Testis (tissue), 3 donors: ENCODE measurements around the gene FPR1. TPM values are rescaled to one million over a fixed set of nuclear protein-coding genes. Genes with fewer than 3 reads are reported as not detected.

Source experiments
- DNase-seq: peaks from one replicate; pipeline ENCODE4 v3.0.0-alpha.2; 2019
- H3K27ac ChIP-seq, 2 donors: fragments of 200-600 bp; sonication (generic); one replicate each; pipeline ENCODE4 v1.5.1; 2019
- H3K27me3 ChIP-seq: fragments of 200-600 bp; sonication (generic); one replicate; pipeline ENCODE4 v1.5.1; 2019
- H3K36me3 ChIP-seq: fragments of 200-600 bp; sonication (generic); one replicate; pipeline ENCODE4 v1.5.1; 2017; ENCODE audit warnings: low read depth; ENCODE audit errors: missing control alignments
- H3K4me1 ChIP-seq: fragments of 200-600 bp; sonication (generic); one replicate; pipeline ENCODE4 v1.5.1; 2019
- H3K4me3 ChIP-seq, 2 donors: fragments of 200-600 bp; sonication (generic); one replicate each; pipeline ENCODE4 v1.5.1; 2017 to 2019
- H3K9me3 ChIP-seq: fragments of 200-600 bp; sonication (generic); one replicate; pipeline ENCODE4 v1.5.1; 2017
- CTCF ChIP-seq, 3 experiments: fragments of 450-650 bp in 2 of 3; fragments of 200-600 bp in 1 of 3; sonication (generic) in 1 of 3; IDR thresholded peaks; one replicate each; pipeline ENCODE4 v1.5.1; 2016 to 2019; ENCODE audit warnings: antibody characterized with exemption in 3 of 3, mild to moderate bottlenecking in 2 of 3, moderate library complexity in 1 of 3
- POLR2A ChIP-seq: fragments of 450-650 bp; IDR thresholded peaks from one replicate; pipeline ENCODE4 v1.6.1; 2017; ENCODE audit warnings: antibody characterized with exemption, mild to moderate bottlenecking, moderate library complexity
- WGBS, 2 donors: methylation state at CpG; one replicate each; pipeline ENCODE4 v1.1.5; 2018; 5-methylcytosine and 5-hydroxymethylcytosine counted together
- intact Hi-C: fragments of 100-400 bp; cut with DNase I; formaldehyde crosslinking; loops from one replicate; pipeline ENCODE4 v1.15.1; 2023; ENCODE audit warnings: low total_unique reads
- polyA plus RNA-seq: library from polyadenylated mRNA; stranded (reverse); fragments of 350-450 nt; fragmentation: Illumina TruSeq; extraction: RNeasy Lipid Tissue Mini Kit (QIAGEN cat#74804); gene quantifications from one replicate; pipeline ENCODE4 v1.2.3, GENCODE V29; 2014; ENCODE audit warnings: low read depth, low replicate concordance; ENCODE audit not compliant: insufficient read depth
- total RNA-seq, 2 donors: library from RNA; depleted of rRNA; stranded (reverse); fragments of >200 nt; gene quantifications; one replicate each; pipeline ENCODE4 v1.2.3, GENCODE V29; 2016

Gene FPR1
- total and polyA plus RNA-seq, 3 donors from 2014 or later = 1.4 to 3.5 (median 2.1) TPM

- 80 to 83% methylated on average over 2 of the region's 2 CpGs for WGBS, 2 donors
- no peaks in the 10 kb centered on the region for H3K27me3 ChIP-seq
- DNase-seq = no peak
- H3K27ac ChIP-seq = no peak overlapping the region
- H3K4me3 ChIP-seq = no peak overlapping the region
- no peak for TF ChIP-seq POLR2A
- no peak for TF ChIP-seq CTCF (IDR thresholded peaks at IDR 0.05)
- peaks cover 27% of the 10 kb centered on the region for H3K4me1 ChIP-seq
- intact Hi-C loops = no loop called here
- H3K9me3 ChIP-seq = no peaks in the 10 kb centered on the region
- no peaks in the 10 kb centered on the region for H3K36me3 ChIP-seq
These were observed 41.3 kb upstream of the FPR1 start for GRCh38 chr19:51792932-51793331.

GRCh38 chr19:51789061-51789795, 37.5 kb upstream of the FPR1 start:
- Histone ChIP-seq H3K9me3 (no peaks in the 10 kb centered on the region), H3K36me3 (no peaks in the 10 kb centered on the region), H3K27ac (no peak overlapping the region), H3K4me1 (peaks cover 9% of the 10 kb centered on the region), H3K4me3 (no peak overlapping the region), H3K27me3 (no peaks in the 10 kb centered on the region)
- DNase-seq = no peak
- TF ChIP-seq CTCF (IDR thresholded peaks at IDR 0.05) (no peak), POLR2A (no peak)
- intact Hi-C loops = no loop called here
- WGBS, 2 donors = 89 to 91% methylated on average over 5 to 6 of the region's 6 CpGs

- WGBS, 2 donors = 90 to 92% methylated on average over 2 of the region's 2 CpGs
- no peaks in the 10 kb centered on the region for H3K9me3 ChIP-seq
- no peak for DNase-seq
- TF ChIP-seq CTCF (IDR thresholded peaks at IDR 0.05) (no peak), POLR2A (no peak)
- peaks cover 7% of the 10 kb centered on the region for H3K4me1 ChIP-seq
- no peak overlapping the region for H3K4me3 ChIP-seq
- no peaks in the 10 kb centered on the region for H3K27me3 ChIP-seq
- intact Hi-C loops = no loop called here
- no peaks in the 10 kb centered on the region for H3K36me3 ChIP-seq
- no peak overlapping the region for H3K27ac ChIP-seq
These were observed 36.4 kb upstream of the FPR1 start for GRCh38 chr19:51788029-51788428.

- peaks cover 7% of the 10 kb centered on the region for H3K4me1 ChIP-seq
- no peak overlapping the region for H3K4me3 ChIP-seq
- no peak for DNase-seq
- no peaks in the 10 kb centered on the region for H3K9me3 ChIP-seq
- H3K27ac ChIP-seq = peak overlapping the region in 1 of 2 donors; percentile 75
- WGBS, 2 donors = 42 to 52% methylated on average over 6 of the region's 6 CpGs
- no peaks in the 10 kb centered on the region for H3K36me3 ChIP-seq
- TF ChIP-seq POLR2A = no peak
- TF ChIP-seq CTCF (IDR thresholded peaks at IDR 0.05) = no peak
- no peaks in the 10 kb centered on the region for H3K27me3 ChIP-seq
- intact Hi-C loops = no loop called here
These were observed 35.2 kb upstream of the FPR1 start for GRCh38 chr19:51786646-51787494.
